HG02938 (cell line): ENCODE measurements around the gene BTN2A1.
"Not testable (repeated sequence)": the region's sequence is repeated elsewhere in the genome, so short reads cannot be mapped to it uniquely, and the experiment has no call there.

Experiments used
- ATAC-seq: cut with Tn5 transposase; IDR thresholded peaks from one replicate; pipeline ENCODE4 v1.9.1; 2021; ENCODE audit warnings: mild to moderate bottlenecking, moderate library complexity; ENCODE audit not compliant: unreplicated experiment

BTN2A1 gene

GRCh38 chr6:26431258-26432172 is 26.2 kb upstream of the BTN2A1 start:
- ATAC-seq: no peak

DNA sequence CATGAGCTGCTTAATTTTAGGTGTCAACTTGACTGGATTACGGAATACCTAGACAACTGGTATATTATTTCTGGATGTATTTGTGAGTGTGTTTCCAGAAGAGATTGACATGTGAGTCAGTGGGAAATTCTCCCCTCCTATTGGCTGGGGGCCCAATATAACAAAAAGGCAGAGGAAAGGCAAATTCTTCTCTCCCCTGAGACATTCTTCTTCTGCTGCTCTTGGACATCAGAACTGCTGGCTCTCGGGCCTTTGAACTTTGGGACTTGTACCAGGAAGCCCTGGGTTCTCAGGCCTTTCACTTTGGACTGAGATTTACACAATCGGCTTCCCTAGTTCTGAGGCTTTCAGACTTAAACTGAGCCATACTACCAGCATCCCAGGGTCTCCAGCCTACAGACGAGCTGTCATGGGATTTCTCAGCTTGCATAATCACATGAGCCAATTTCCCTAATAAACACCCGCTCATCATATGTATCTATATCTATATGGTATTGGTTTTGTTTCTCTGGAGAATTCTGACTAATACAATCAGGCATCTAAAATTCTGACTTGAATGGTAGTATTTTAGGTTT is 25.0 kb upstream of the BTN2A1 start:
- ATAC-seq: no peak

GRCh38 chr6:26433680-26434079 is 24.1 kb upstream of the BTN2A1 start:
- not testable (repeated sequence) for ATAC-seq

- ATAC-seq: no peak
These were observed 21.7 kb upstream of the BTN2A1 start for GRCh38 chr6:26436018-26436417.

GRCh38 chr6:26437550-26437949 is 20.2 kb upstream of the BTN2A1 start:
- ATAC-seq: no peak

DNA sequence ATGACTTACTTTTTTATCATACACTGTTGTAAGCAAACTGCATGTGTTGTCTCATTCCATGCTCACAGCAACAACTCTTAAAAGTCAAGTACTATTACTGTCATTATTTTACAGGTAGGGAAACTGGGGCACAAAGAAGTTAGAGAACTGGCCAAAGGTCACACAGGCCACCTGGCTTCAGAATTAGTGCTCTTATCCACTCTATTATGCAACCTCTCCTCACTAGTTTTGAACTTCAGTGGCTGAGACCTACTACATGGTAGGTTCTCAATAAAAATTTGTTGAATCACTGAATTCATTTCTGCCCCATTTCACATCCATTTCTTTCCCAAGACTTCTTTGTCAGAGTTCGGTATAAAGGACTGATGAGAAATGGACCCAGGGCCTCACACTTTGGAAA is 19.8 kb upstream of the BTN2A1 start:
- ATAC-seq: no peak

- no peak for ATAC-seq
These were observed 18.3 kb upstream of the BTN2A1 start for GRCh38 chr6:26439151-26440125.

DNA sequence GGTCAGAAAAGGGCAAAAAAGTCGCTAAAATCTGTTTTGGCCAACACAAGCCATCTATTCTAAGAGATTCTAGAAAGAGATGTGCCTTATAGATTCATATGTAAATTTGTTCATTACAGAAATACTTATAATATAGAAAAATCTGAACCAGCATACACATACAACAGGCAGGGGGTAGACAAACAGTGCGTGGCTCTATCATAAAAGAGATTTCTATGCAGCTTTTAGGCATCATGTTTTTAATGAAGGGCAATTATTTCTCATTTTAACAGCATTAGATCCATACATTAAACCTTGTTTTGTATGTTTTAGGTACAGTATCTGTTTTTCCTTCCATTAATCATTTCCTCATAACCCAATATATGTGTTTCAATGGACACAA is 16.8 kb upstream of the BTN2A1 start:
- no peak for ATAC-seq

- no peak for ATAC-seq
These were observed 15.8 kb upstream of the BTN2A1 start for GRCh38 chr6:26441977-26442376.

DNA sequence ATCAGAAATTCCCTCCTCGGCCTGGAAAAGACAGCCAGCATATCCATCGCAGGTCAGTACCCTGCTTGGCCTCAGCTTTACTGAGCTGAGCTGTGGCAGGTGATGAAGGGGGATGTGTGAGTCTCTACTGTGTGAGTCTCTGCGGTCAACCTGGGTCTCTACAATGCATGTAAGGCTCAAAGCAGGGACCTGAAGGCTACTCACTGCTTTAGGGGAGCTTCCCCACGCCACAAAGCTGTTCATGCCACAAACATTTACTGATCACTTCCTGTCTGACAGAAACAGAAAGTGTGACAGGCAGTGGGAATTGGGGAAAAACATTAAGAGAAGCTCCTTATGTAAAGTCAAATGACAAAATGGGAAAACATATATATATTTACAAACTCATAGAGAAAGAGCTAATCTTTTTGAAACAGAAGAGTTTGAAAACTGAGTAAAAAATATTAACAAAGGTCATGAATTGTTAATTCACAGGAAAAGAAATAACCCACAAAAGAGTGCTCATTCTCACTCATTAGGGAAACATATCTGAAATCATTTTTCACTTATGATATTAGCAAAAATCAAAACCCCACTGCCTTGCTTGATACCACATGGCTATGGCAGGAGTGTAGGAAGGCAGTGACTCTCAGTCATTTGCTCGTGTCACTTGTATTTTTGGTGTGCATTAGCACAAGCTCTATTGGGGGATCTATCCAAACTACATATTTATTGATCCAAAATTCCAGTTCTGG is 11.7 kb upstream of the BTN2A1 start:
- ATAC-seq: no peak

DNA sequence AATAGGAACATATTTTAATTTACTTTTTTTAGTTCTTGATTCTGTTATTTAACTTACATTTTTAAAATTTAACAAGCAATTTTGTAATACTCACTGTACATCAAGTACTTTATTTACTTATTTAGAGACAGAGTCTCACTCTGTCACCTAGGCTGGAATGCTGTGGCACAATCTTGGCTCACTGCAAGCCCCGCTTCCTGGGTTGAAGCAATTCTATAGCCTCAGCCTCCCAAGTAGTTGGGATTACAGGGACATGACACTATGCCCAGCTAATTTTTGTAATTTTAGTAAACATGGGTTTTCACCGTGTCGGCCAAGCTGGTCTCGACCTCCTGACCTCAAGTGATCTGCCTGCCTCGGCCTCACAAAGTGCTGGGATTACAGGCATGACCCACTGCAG is 10.5 kb upstream of the BTN2A1 start:
- no peak for ATAC-seq

DNA sequence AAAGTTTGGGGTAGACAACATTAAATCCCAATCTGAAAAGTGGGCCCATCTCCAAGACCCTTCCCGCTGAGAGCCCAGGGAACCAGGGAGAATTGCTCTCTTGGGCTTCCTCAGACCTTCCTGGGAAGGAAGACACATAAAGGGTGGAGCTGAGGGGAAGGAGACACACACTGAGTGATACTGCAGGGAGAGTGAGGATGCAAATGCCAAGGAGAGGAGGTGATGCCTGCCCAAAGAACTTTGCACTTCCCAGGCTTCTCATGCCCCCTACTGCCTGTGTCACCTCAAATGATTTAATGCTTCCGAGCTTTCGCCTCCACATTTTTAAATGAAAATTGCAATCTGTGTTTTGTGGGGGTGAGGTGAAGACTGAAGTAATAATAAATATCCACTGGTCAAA is 7.5 kb upstream of the BTN2A1 start:
- no peak for ATAC-seq

- ATAC-seq: no peak
These were observed 5.0 kb upstream of the BTN2A1 start for GRCh38 chr6:26452631-26453235.

DNA sequence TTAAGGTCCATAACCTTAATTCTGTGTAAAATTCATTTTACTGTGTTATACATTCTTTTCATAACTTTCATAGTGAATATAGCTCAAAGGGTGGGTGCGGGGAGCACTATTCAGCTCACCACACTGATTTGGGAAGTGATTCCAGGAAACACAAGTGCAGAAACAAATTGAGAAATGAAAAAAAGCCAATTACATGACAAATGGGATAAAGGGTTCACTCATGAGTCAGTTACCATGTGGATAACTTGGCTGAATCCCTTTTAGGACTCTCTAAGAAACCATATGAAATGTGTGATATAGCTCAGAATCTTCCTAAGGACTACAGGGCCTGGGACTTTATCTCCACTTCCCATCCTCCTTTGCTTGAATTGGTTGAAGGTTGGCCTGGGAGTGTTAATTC is 3.1 kb upstream of the BTN2A1 start:
- no peak for ATAC-seq

DNA sequence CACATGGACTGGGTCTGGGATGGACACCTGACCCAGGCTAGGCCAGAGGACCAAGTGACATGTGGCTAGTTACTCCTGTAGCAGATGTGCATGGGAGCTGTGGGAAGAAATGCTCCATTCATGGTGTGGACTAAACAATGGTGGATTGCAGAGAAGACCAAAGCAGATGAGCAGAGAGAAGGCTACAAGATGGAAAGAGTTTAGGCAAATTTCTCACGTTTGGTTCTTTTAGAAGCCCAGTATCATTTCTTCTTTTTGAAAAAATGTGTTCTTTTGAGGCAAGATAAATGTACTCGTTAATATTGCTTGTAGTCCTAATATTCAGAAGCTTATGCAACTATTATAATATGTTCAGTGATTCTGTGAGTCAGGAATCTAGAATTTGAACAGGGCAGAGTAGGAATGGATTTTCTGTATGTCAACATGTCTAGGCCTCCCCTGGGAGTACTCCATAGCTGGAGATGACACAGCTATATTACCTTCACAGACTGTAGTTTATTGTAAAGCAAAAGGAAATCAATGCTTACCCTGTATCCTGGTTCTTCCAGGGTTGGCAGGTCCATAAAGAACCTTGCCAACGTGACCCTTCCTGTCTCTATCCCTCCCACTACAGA is 2.3 kb upstream of the BTN2A1 start:
- ATAC-seq: no peak

- peak; percentile 14 for ATAC-seq
These were observed 420 bp upstream of the BTN2A1 start for GRCh38 chr6:26457264-26457805.

DNA sequence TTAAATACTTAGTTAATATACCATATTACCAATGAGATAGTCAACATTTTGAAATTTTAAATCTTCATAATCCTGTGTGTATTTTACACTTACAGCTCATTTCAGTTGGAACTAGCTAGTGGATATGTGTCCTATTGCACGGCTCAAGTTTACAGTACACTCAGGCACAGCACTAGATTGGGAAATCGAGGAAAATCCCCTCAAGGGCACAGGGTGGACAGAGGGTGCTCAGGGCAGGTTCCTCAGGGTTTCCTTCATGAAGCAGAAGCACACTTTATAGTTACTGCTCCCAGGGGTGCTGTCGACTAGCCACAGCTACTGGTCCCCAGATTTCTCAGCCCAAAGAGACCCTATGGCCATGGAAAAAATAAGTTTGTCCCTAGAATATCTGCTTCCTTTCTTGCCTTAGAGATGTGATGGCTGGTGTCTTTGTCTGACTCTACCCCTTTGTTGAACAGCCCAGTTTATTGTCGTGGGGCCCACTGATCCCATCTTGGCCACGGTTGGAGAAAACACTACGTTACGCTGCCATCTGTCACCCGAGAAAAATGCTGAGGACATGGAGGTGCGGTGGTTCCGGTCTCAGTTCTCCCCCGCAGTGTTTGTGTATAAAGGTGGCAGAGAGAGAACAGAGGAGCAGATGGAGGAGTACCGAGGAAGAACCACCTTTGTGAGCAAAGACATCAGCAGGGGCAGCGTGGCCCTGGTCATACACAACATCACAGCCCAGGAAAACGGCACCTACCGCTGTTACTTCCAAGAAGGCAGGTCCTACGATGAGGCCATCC is 1.5 kb downstream of the BTN2A1 start:
- no peak for ATAC-seq

- not testable (repeated sequence) for ATAC-seq
These were observed 3.6 kb downstream of the BTN2A1 start for GRCh38 chr6:26461353-26461752.

DNA sequence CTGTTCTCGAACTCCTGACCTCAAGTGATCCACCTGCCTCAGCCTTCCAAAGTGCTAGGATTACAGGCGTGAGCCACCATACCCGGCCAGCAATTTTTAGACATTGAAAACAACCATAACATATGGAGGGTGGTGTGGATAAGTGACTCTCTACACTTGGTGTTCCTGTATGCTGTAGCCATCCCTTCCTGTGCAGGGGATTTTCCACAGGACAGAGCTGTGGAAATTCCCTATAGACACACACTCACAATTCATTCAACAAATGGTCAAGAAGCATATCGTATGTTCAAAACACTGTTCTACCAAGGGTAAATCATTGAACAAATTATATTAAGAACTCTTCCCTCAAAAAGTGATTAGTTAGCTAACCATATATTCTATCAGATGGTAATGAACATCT is 6.3 kb downstream of the BTN2A1 start:
- no peak for ATAC-seq
